WERI-Rb-1 (cell line): Measurements from ENCODE around the gene ITGB2.

Experiments used
- DNase-seq: peaks from one replicate; pipeline ENCODE4 v3.0.0-alpha.2; 2020
- H3K27ac ChIP-seq: fragments of 250-450 bp; sonication (Bioruptor Pico); 2 replicates; pipeline ENCODE4 v1.5.1; 2020; ENCODE audit warnings: mild to moderate bottlenecking, moderate library complexity
- H3K27me3 ChIP-seq: fragments of 250-450 bp; sonication (Bioruptor Pico); 2 replicates; pipeline ENCODE4 v1.5.1; 2021; ENCODE audit warnings: mild to moderate bottlenecking, low read depth, moderate library complexity; ENCODE audit not compliant: insufficient read depth, severe bottlenecking
- H3K36me3 ChIP-seq: fragments of 250-450 bp; sonication (Bioruptor Pico); 2 replicates; pipeline ENCODE4 v1.5.1; 2020; ENCODE audit warnings: mild to moderate bottlenecking, moderate library complexity
- H3K4me3 ChIP-seq: 2 replicates; pipeline ENCODE4 v1.5.1; 2011; ENCODE audit warnings: low read depth, mild to moderate bottlenecking, control low read depth, low read length
- H3K9me3 ChIP-seq: fragments of 250-450 bp; sonication (Bioruptor Pico); 2 replicates; pipeline ENCODE4 v1.5.1; 2021; ENCODE audit warnings: mild to moderate bottlenecking, moderate library complexity; ENCODE audit not compliant: severe bottlenecking
- CTCF ChIP-seq: IDR thresholded peaks from 2 replicates; pipeline ENCODE4 v1.5.1; 2011; ENCODE audit warnings: low read depth, mild to moderate bottlenecking, control low read depth, inconsistent platforms, low read length

The ITGB2 gene

GRCh38 chr21:44921928-44922327 is 1.2 kb upstream of the ITGB2 start:
- H3K27ac ChIP-seq = no peak overlapping the region
- H3K4me3 ChIP-seq = no peak overlapping the region
- H3K9me3 ChIP-seq = peaks cover 5% of the 10 kb centered on the region
- H3K27me3 ChIP-seq = no peaks in the 10 kb centered on the region
- H3K36me3 ChIP-seq = no peaks in the 10 kb centered on the region
- TF ChIP-seq CTCF = no peak
- no peak for DNase-seq

DNA sequence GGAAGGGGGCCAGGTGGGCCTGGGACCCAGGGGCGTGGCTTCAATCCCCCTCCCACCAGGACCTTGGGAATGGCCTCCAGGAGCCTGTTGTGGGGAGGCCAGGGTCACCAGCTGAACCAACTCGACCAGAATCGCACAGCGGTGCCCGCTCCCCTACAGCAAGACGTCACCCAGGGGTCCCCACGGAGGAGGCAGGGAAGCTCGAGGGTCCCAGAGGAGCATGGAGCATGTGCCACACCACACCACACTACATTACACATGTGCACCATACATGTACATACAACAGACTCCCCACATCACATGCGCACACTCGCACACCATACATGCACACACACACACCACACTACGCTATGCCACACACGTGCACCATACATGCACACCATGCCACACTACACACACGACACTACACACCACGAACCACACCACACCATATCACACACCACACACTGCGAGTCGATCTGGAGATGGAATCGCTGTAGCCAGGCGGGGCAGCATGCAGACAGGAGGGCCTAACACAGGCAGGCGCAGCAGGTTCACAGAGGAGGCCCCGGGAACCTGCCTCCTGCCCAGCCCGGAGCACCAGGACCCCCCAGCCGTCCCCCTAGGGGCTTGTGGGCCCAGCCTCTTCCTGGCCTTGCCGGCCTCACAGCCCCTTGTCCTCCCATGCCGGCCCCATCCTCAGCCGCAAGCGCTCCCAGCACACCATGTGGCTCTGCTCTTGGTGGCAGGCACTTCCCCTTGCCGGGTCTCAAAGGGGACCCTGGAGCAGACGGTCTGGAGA is 596 bp downstream of the ITGB2 start:
- no peak overlapping the region for H3K27ac ChIP-seq
- TF ChIP-seq CTCF = no peak

GRCh38 chr21:44919111-44919912 is 1.4 kb downstream of the ITGB2 start:
- H3K9me3 ChIP-seq = peaks cover 3% of the 10 kb centered on the region
- no peak overlapping the region for H3K27ac ChIP-seq
- H3K36me3 ChIP-seq = no peaks in the 10 kb centered on the region
- no peak overlapping the region for H3K4me3 ChIP-seq
- no peaks in the 10 kb centered on the region for H3K27me3 ChIP-seq
- TF ChIP-seq CTCF = no peak
- no peak for DNase-seq

More for the DNA sequence above, 596 bp downstream of the ITGB2 start:
- Histone ChIP-seq H3K4me3 (no peak overlapping the region), H3K27me3 (no peaks in the 10 kb centered on the region), H3K9me3 (peaks cover 5% of the 10 kb centered on the region), H3K36me3 (no peaks in the 10 kb centered on the region)
- DNase-seq = no peak

DNA sequence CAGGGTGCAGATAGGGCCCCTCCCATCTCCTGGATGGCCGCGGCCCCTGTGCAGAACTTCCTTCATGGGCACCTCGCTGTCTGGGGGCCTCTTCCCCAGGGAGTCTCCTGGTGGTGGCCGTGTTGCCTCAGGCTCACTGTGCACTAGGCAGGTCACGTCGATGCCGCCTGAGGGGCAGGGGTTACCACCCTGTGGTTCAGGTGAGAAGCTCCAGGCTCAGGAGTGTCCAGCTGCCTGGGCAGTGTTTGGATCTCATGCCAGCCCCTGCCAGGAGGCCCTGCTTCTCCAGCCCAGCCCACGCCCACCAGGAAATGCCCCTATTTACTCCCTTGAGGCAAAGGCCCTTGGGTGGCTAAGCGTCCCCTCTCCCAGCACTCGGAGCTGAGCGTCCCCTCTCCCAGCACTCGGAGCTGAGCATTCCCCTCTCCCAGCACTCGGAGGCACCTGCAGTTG is 2.1 kb downstream of the ITGB2 start:
- DNase-seq = no peak
- Histone ChIP-seq H3K27me3 (no peaks in the 10 kb centered on the region), H3K36me3 (no peaks in the 10 kb centered on the region), H3K9me3 (no peaks in the 10 kb centered on the region), H3K4me3 (no peak overlapping the region), H3K27ac (no peak overlapping the region)
- no peak for TF ChIP-seq CTCF

- TF ChIP-seq CTCF = no peak
- H3K9me3 ChIP-seq = no peaks in the 10 kb centered on the region
- no peak overlapping the region for H3K4me3 ChIP-seq
- no peak for DNase-seq
- no peak overlapping the region for H3K27ac ChIP-seq
- no peaks in the 10 kb centered on the region for H3K36me3 ChIP-seq
- H3K27me3 ChIP-seq = no peaks in the 10 kb centered on the region
Observed at GRCh38 chr21:44918107-44918470, 2.6 kb downstream of the ITGB2 start.
